ENCODE results near the gene AP1G2. TPM values are rescaled to one million over a fixed set of nuclear protein-coding genes. Genes with fewer than 3 reads are reported as not detected.
"Not testable (repeated sequence)": the region's sequence is repeated elsewhere in the genome, so short reads cannot be mapped to it uniquely, and the experiment has no call there.

The AP1G2 gene
- polyA plus RNA-seq, 1 donor from 2014 or later: 127 TPM

- TF ChIP-seq TAF1 (IDR thresholded peaks at IDR 0.05; ENCODE audit: low read depth) (no peak), RAD21 (conservative IDR thresholded peaks at IDR 0.05) (no peak), MXI1 (conservative IDR thresholded peaks at IDR 0.05; ENCODE audit: poor library complexity, severe bottlenecking) (no peak), POLR2AphosphoS5 (IDR thresholded peaks at IDR 0.05) (no peak), REST (IDR thresholded peaks at IDR 0.05; ENCODE audit: borderline replicate concordance) (no peak), SMC3 (conservative IDR thresholded peaks at IDR 0.05; ENCODE audit: poor library complexity) (no peak), CTCF (IDR thresholded peaks at IDR 0.05; ENCODE audit: poor library complexity, severe bottlenecking) (no peak), EZH2 (IDR thresholded peaks at IDR 0.05; ENCODE audit: borderline replicate concordance, insufficient read depth, low read length, poor library complexity, severe bottlenecking) (no peak), EP300 (conservative IDR thresholded peaks at IDR 0.05; ENCODE audit: poor library complexity, severe bottlenecking) (no peak)
- Histone ChIP-seq H3K36me3 (ENCODE audit: insufficient read depth, low read length) (no peaks in the 10 kb centered on the region), H3K4me3 (ENCODE audit: low read length) (no peak overlapping the region), H3K9me3 (ENCODE audit: low read length) (no peaks in the 10 kb centered on the region), H3K27me3 (ENCODE audit: insufficient read depth, low read depth, low read length) (no peaks in the 10 kb centered on the region), H4K20me1 (ENCODE audit: insufficient read depth) (no peaks in the 10 kb centered on the region), H3K9ac (ENCODE audit: low read length) (no peak overlapping the region), H3K79me2 (replicated peaks; ENCODE audit: insufficient read depth, low read length) (no peaks in the 10 kb centered on the region), H3F3A (ENCODE audit: insufficient read depth, low read length, poor library complexity, severe bottlenecking) (no peaks in the 10 kb centered on the region), H2AFZ (ENCODE audit: low read depth, low read length) (no peak overlapping the region), H3K9me2 (ENCODE audit: insufficient read depth, low read length) (no peaks in the 10 kb centered on the region), H3K27ac (ENCODE audit: low read length) (no peak overlapping the region), H3K4me2 (ENCODE audit: low read length) (no peak overlapping the region)
Measured at GRCh38 chr14:23610815-23611289, 43.3 kb upstream of the AP1G2 start.

- H3K79me2 ChIP-seq (replicated peaks; ENCODE audit: insufficient read depth, low read length): no peaks in the 10 kb centered on the region
- H3K9ac ChIP-seq (ENCODE audit: low read length): no peak overlapping the region
- H3K27ac ChIP-seq (ENCODE audit: low read length): no peak overlapping the region
- no peaks in the 10 kb centered on the region for H3K9me3 ChIP-seq (ENCODE audit: low read length)
- H3K4me2 ChIP-seq (ENCODE audit: low read length): no peak overlapping the region
- H3K9me2 ChIP-seq (ENCODE audit: insufficient read depth, low read length): no peaks in the 10 kb centered on the region
- H3K4me3 ChIP-seq (ENCODE audit: low read length): no peak overlapping the region
- TF ChIP-seq RAD21 (conservative IDR thresholded peaks at IDR 0.05) (no peak), EP300 (conservative IDR thresholded peaks at IDR 0.05; ENCODE audit: poor library complexity, severe bottlenecking) (no peak), TAF1 (IDR thresholded peaks at IDR 0.05; ENCODE audit: low read depth) (no peak), CTCF (IDR thresholded peaks at IDR 0.05; ENCODE audit: poor library complexity, severe bottlenecking) (no peak), SMC3 (conservative IDR thresholded peaks at IDR 0.05; ENCODE audit: poor library complexity) (no peak), MXI1 (conservative IDR thresholded peaks at IDR 0.05; ENCODE audit: poor library complexity, severe bottlenecking) (no peak), POLR2AphosphoS5 (IDR thresholded peaks at IDR 0.05) (no peak)
- no peaks in the 10 kb centered on the region for H3K27me3 ChIP-seq (ENCODE audit: insufficient read depth, low read depth, low read length)
- H2AFZ ChIP-seq (ENCODE audit: low read depth, low read length): no peak overlapping the region
- no peaks in the 10 kb centered on the region for H4K20me1 ChIP-seq (ENCODE audit: insufficient read depth)
- H3F3A ChIP-seq (ENCODE audit: insufficient read depth, low read length, poor library complexity, severe bottlenecking): no peaks in the 10 kb centered on the region
- no peaks in the 10 kb centered on the region for H3K36me3 ChIP-seq (ENCODE audit: insufficient read depth, low read length)
Measured at GRCh38 chr14:23610090-23610814, 42.7 kb upstream of the AP1G2 start.

- H3K4me3 ChIP-seq (ENCODE audit: low read length); H4K20me1 ChIP-seq (ENCODE audit: insufficient read depth); H3K4me2 ChIP-seq (ENCODE audit: low read length); H3K27ac ChIP-seq (ENCODE audit: low read length); H3K27me3 ChIP-seq (ENCODE audit: insufficient read depth, low read depth, low read length); H3K9ac ChIP-seq (ENCODE audit: low read length); H3K36me3 ChIP-seq (ENCODE audit: insufficient read depth, low read length); H3K9me3 ChIP-seq (ENCODE audit: low read length); H3K79me2 ChIP-seq (replicated peaks; ENCODE audit: insufficient read depth, low read length); H3F3A ChIP-seq (ENCODE audit: insufficient read depth, low read length, poor library complexity, severe bottlenecking); H3K9me2 ChIP-seq (ENCODE audit: insufficient read depth, low read length); H2AFZ ChIP-seq (ENCODE audit: low read depth, low read length): not testable (repeated sequence)
Measured at GRCh38 chr14:23609411-23610089, 42.0 kb upstream of the AP1G2 start.
